ENCODE results near the gene EFHB. TPM values are rescaled to one million over a fixed set of nuclear protein-coding genes. Genes with fewer than 3 reads are reported as not detected.
A peak's percentile ranks its signal among the peaks of the same experiment; 100 is the strongest.
"Not testable (repeated sequence)": the region's sequence is repeated elsewhere in the genome, so short reads cannot be mapped to it uniquely, and the experiment has no call there.

Gene EFHB
- total RNA-seq, 3 donors from 2014 or later = 1.3 to 2.6 TPM; not detected in 1

DNA sequence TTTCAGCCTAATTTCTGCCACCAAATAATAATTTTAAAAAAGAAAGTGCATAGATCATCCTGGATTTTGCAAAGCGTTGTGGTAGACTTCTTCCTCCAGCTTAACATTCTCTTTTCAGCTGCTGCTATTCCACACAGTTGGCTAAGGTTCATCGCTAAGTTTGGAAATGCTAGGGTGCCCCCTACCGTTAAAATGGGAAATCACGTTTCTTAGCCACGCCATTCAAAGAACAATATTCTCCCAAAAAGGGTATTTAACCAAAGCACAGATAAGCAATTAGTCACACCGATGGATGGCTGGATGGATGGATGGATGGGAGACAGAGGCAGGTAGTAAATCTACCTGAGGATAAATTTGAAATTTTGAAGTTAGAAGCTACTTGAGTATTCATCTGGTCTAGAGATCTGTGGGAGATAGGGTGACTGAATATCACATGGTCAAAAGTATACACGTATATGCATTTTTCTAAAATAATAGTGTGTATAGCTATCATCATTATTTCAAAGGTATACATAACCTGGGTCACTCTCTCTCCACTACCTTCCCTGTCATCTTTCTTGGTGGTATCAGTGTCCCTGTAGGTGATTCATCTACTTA lies 67.2 kb downstream of the EFHB start:
- Histone ChIP-seq H3K27me3 (no peaks in the 10 kb centered on the region), H3K36me3 (no peaks in the 10 kb centered on the region), H3K27ac (no peak overlapping the region), H3K9me3 (no peaks in the 10 kb centered on the region), H3K4me3 (no peak overlapping the region), H3K4me1 (no peaks in the 10 kb centered on the region)
- peak in 1 of 2 donors; percentile 33 for DNase-seq (ENCODE audit: low spot score in 2 of 2)
- intact Hi-C loops (cut with DNase I; ENCODE audit: low total_unique reads) = no loop called here
- TF ChIP-seq POLR2A (IDR thresholded peaks at IDR 0.05) = no peak
- TF ChIP-seq CTCF (IDR thresholded peaks at IDR 0.05) = peak; percentile 37 to 67 (median 55)

DNA sequence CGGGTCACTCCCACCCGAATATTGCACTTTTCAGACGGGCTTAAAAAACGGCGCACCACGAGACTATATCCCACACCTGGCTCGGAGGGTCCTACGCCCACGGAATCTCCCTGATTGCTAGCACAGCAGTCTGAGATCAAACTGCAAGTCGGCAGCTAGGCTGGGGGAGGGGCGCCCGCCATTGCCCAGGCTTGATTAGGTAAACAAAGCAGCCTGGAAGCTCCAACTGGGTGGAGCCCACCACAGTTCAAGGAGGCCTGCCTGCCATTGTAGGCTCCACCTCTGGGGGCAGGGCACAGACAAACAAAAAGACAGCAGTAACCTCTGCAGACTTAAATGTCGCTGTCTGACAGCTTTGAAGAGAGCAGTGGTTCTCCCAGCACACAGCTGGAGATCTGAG lies 78.7 kb downstream of the EFHB start:
- H3K27ac ChIP-seq; intact Hi-C loops (cut with DNase I; ENCODE audit: low total_unique reads); H3K4me1 ChIP-seq; DNase-seq (ENCODE audit: low spot score in 2 of 2); H3K27me3 ChIP-seq; H3K4me3 ChIP-seq; H3K36me3 ChIP-seq; H3K9me3 ChIP-seq: not testable (repeated sequence)

DNA sequence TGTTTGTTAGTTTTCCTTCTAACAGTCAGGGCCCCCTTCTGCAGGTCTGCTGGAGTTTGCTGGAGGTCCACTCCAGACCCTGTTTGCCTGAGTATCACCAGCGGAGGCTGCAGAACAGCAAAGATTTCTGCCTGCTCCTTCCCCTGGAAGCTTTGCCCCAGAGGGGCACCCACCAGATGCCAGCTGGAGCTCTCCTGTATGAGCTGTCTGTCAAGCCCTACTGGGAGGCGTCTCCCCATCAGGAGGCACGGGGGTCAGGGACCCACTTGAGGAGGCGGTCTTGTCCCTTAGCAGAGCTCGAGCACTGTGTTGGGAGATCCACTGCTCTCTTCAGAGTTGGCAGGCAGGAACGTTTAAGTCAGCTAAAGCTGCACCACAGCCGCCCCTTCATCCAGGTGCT lies 87.4 kb downstream of the EFHB start:
- H3K9me3 ChIP-seq = peaks cover 4 to 36% of the 10 kb centered on the region in 2 donors
- intact Hi-C loops (cut with DNase I; ENCODE audit: low total_unique reads); DNase-seq (ENCODE audit: low spot score in 2 of 2); H3K27me3 ChIP-seq; H3K27ac ChIP-seq; H3K4me3 ChIP-seq; H3K36me3 ChIP-seq; H3K4me1 ChIP-seq: not testable (repeated sequence)

Other genes with a start within 250 kb of the EFHB start
- gene RAB5A, start 12.9 kb upstream of the EFHB start, total RNA-seq = 10 to 100 TPM; 72.8 to 97.2 (median 82.9) TPM
- gene PP2D1, start 78.0 kb upstream of the EFHB start, total RNA-seq = not detected
- 10 to 100 TPM; 22.6 to 34.7 (median 34.0) TPM for gene KAT2B, start 106.2 kb upstream of the EFHB start, total RNA-seq

All from breast epithelium (tissue), 4 donors.